Right cardiac atrium (tissue), 5 donors: ENCODE measurements around the gene PBRM1. TPM values are rescaled to one million over a fixed set of nuclear protein-coding genes. Genes with fewer than 3 reads are reported as not detected.

Experiments
- ATAC-seq, 2 donors: fragments of 200-7000 bp; cut with Tn5 transposase; one replicate each; pipeline versions ENCODE4 v1.8.0 to v1.9.1; 2020; ENCODE audit warnings: moderate library complexity in 2 of 2, mild to moderate bottlenecking in 1 of 2
- DNase-seq, 3 donors: peaks; one replicate each; pipeline ENCODE4 v3.0.0-alpha.2; 2020
- H3K27ac ChIP-seq: one replicate; pipeline ENCODE4 v1.5.1; 2013; ENCODE audit warnings: mild to moderate bottlenecking, low read length, control low read depth, moderate library complexity
- H3K27me3 ChIP-seq: one replicate; pipeline ENCODE4 v1.6.1; 2013; ENCODE audit not compliant: control insufficient read depth, insufficient read depth
- H3K4me1 ChIP-seq: one replicate; pipeline ENCODE4 v1.6.1; 2013; ENCODE audit warnings: low read length; ENCODE audit not compliant: control insufficient read depth, insufficient read depth
- H3K4me3 ChIP-seq: one replicate; pipeline ENCODE4 v1.5.1; 2013; ENCODE audit warnings: low read length, control low read depth
- H3K9me3 ChIP-seq: one replicate; pipeline ENCODE4 v1.6.1; 2013; ENCODE audit warnings: low read length; ENCODE audit not compliant: control insufficient read depth
- WGBS: extraction: QIAGEN DNeasy Blood & Tissue Kit; methylation state at CpG from one replicate; pipeline ENCODE4 v1.1.7; 2013; 5-methylcytosine and 5-hydroxymethylcytosine counted together
- intact Hi-C, 4 donors: fragments of 100-400 bp; cut with DNase I; formaldehyde crosslinking; loops; one replicate each; pipeline versions ENCODE4 v1.11.0 to v1.14.0; 2022 to 2023
- polyA plus RNA-seq: library from polyadenylated mRNA; stranded (reverse); fragments of 200-250 nt; gene quantifications from one replicate; pipeline ENCODE4 v1.2.3, GENCODE V29; 2013
- total RNA-seq, 4 donors: library from RNA; stranded (reverse); fragmentation: NEBNext Ultra II Directional; extraction: Animal tissue kit (Norgen Biotek cat#: 25700); gene quantifications; one replicate each; pipeline ENCODE4 v1.2.1, GENCODE V29; 2021
- donor health status: healthy with polysubstance abuse.
- donor health status: DM: no; HTN: yes; CAD: no.
- donor health status: DM: no; HTN: no; CAD: no.
- donor health status: DM: no; HTN: yes; CAD: no; lungs with severe emphysema.
- donor health status: DM: yes; HTN: yes; CAD: no.

The PBRM1 gene
- total and polyA plus RNA-seq, 5 donors = 10.0 to 56.8 (median 55.1) TPM

- H3K27ac ChIP-seq = no peak overlapping the region
- no peak for ATAC-seq
- DNase-seq = peak; percentile 5 to 54 (median 43)
- no peaks in the 10 kb centered on the region for H3K27me3 ChIP-seq
- peaks cover 19% of the 10 kb centered on the region for H3K4me1 ChIP-seq
- no peaks in the 10 kb centered on the region for H3K9me3 ChIP-seq
- no peak overlapping the region for H3K4me3 ChIP-seq
- intact Hi-C loops = no loop called here
- 95% methylated on average over 33 of the region's 33 CpGs for WGBS
Measured at GRCh38 chr3:52521881-52522650, 163.6 kb downstream of the PBRM1 start.

GRCh38 chr3:52521488-52521824, 164.3 kb downstream of the PBRM1 start:
- no peaks in the 10 kb centered on the region for H3K27me3 ChIP-seq
- peaks cover 19% of the 10 kb centered on the region for H3K4me1 ChIP-seq
- no peaks in the 10 kb centered on the region for H3K9me3 ChIP-seq
- intact Hi-C loops = no loop called here
- ATAC-seq = no peak
- WGBS = 93% methylated on average over 8 of the region's 8 CpGs
- H3K4me3 ChIP-seq = no peak overlapping the region
- H3K27ac ChIP-seq = no peak overlapping the region
- peak; percentile 15 to 34 (median 25) for DNase-seq

GRCh38 chr3:52520716-52521487, 164.8 kb downstream of the PBRM1 start:
- 90% methylated on average over 20 of the region's 20 CpGs for WGBS
- no peaks in the 10 kb centered on the region for H3K27me3 ChIP-seq
- peaks cover 14% of the 10 kb centered on the region for H3K4me1 ChIP-seq
- DNase-seq (peak; percentile 17 to 55 (median 23)), ATAC-seq (no peak)
- no peaks in the 10 kb centered on the region for H3K9me3 ChIP-seq
- H3K4me3 ChIP-seq = no peak overlapping the region
- no peak overlapping the region for H3K27ac ChIP-seq
- intact Hi-C loops = no loop called here

GRCh38 chr3:52520141-52520667, 165.5 kb downstream of the PBRM1 start:
- intact Hi-C loops = no loop called here
- 95% methylated on average over 14 of the region's 14 CpGs for WGBS
- Histone ChIP-seq H3K27me3 (no peaks in the 10 kb centered on the region), H3K9me3 (no peaks in the 10 kb centered on the region), H3K4me3 (no peak overlapping the region), H3K4me1 (peaks cover 7% of the 10 kb centered on the region), H3K27ac (no peak overlapping the region)
- ATAC-seq (no peak), DNase-seq (peak in 2 of 3 donors; percentile 31 to 50)

- DNase-seq = peak in 2 of 3 donors; percentile 47 to 51
- ATAC-seq = no peak
- intact Hi-C loops = no loop called here
- WGBS = 91% methylated on average over 22 of the region's 22 CpGs
- H3K27me3 ChIP-seq = no peaks in the 10 kb centered on the region
- H3K4me1 ChIP-seq = peaks cover 3% of the 10 kb centered on the region
- no peak overlapping the region for H3K27ac ChIP-seq
- H3K4me3 ChIP-seq = no peak overlapping the region
- H3K9me3 ChIP-seq = no peaks in the 10 kb centered on the region
Measured at GRCh38 chr3:52519445-52520140, 166.1 kb downstream of the PBRM1 start.

GRCh38 chr3:52518723-52519444, 166.8 kb downstream of the PBRM1 start:
- intact Hi-C loops = no loop called here
- Histone ChIP-seq H3K4me1 (no peaks in the 10 kb centered on the region), H3K9me3 (no peaks in the 10 kb centered on the region), H3K4me3 (no peak overlapping the region), H3K27me3 (no peaks in the 10 kb centered on the region), H3K27ac (no peak overlapping the region)
- 50% methylated on average over 50 of the region's 50 CpGs for WGBS
- DNase-seq = peak in 2 of 3 donors; percentile 81 to 83
- ATAC-seq = peak; percentile 17 to 38

- H3K27ac ChIP-seq = no peak overlapping the region
- peak in 2 of 3 donors; percentile 25 to 59 for DNase-seq
- no peaks in the 10 kb centered on the region for H3K9me3 ChIP-seq
- no peak overlapping the region for H3K4me3 ChIP-seq
- WGBS = 84% methylated on average over 25 of the region's 25 CpGs
- no peak for ATAC-seq
- no peaks in the 10 kb centered on the region for H3K27me3 ChIP-seq
- intact Hi-C loops = no loop called here
- H3K4me1 ChIP-seq = no peaks in the 10 kb centered on the region
Measured at GRCh38 chr3:52517796-52518722, 167.7 kb downstream of the PBRM1 start.

GRCh38 chr3:52516509-52517195, 169.1 kb downstream of the PBRM1 start:
- WGBS = 95% methylated on average over 19 of the region's 19 CpGs
- H3K27me3 ChIP-seq = no peaks in the 10 kb centered on the region
- DNase-seq = peak in 1 of 3 donors; percentile 47
- no peaks in the 10 kb centered on the region for H3K9me3 ChIP-seq
- H3K27ac ChIP-seq = no peak overlapping the region
- ATAC-seq = no peak
- no peaks in the 10 kb centered on the region for H3K4me1 ChIP-seq
- H3K4me3 ChIP-seq = no peak overlapping the region
- intact Hi-C loops = no loop called here

GRCh38 chr3:52515192-52515591, 170.5 kb downstream of the PBRM1 start:
- no peaks in the 10 kb centered on the region for H3K27me3 ChIP-seq
- no peak for DNase-seq
- WGBS = 62% methylated on average over 6 of the region's 6 CpGs
- H3K4me3 ChIP-seq = no peak overlapping the region
- no peak overlapping the region for H3K27ac ChIP-seq
- intact Hi-C loops = no loop called here
- H3K4me1 ChIP-seq = no peaks in the 10 kb centered on the region
- ATAC-seq = peak in 1 of 2 donors; percentile 2
- H3K9me3 ChIP-seq = no peaks in the 10 kb centered on the region
